K562 (cell line): ENCODE measurements around the gene SYNGR4. TPM values are rescaled to one million over a fixed set of nuclear protein-coding genes. Genes with fewer than 3 reads are reported as not detected.

Source experiments
- ATAC-seq: fragments of 200-7000 bp; cut with Tn5 transposase; 3 replicates; pipeline ENCODE4 v1.9.1; 2020; ENCODE audit warnings: moderate library complexity
- BruUV-seq: library from RNA; stranded (reverse); fragments of 400-500 nt; replicated peaks from 2 replicates; lab custom pipeline; 2021; lab: Mats Ljungman, UMichigan
- CTCF ChIA-PET: fragments of 300-600 bp; formaldehyde crosslinking; extraction: SDS; loops from one replicate; lab custom pipeline; 2021; ENCODE audit warnings: low intra/inter-chr PET ratio; lab: Yijun Ruan, JAX
- POLR2A ChIA-PET: fragments of 300-600, 350-650 bp; sonication (Branson Sonifier 250); formaldehyde crosslinking; extraction: SDS; loops from one replicate; lab custom pipeline; 2021; ENCODE audit warnings: antibody characterized with exemption, inconsistent platforms; lab: Yijun Ruan, JAX
- DNase-seq, 4 experiments: peaks; one replicate each; pipeline versions ENCODE4 v3.0.0 to v3.0.0-alpha.2; 2011 to 2018; ENCODE audit warnings: low spot score in 3 of 4, mixed read lengths in 3 of 4; ENCODE audit errors: extremely low read depth in 1 of 4
- FAIRE-seq: peaks from 2 replicates; lab custom pipeline; 2011; peaks lifted over from hg19 to GRCh38; lab: Jason Lieb, UNC
- H2AFZ ChIP-seq: 2 replicates; pipeline ENCODE4 v1.6.0; 2011; ENCODE audit warnings: low read depth, low read length, control low read depth, inconsistent platforms
- H3K27ac ChIP-seq: fragments of 200-600 bp; 3 replicates; pipeline ENCODE4 v1.8.0; 2011; ENCODE audit warnings: low read depth, mild to moderate bottlenecking, control low read depth, inconsistent platforms, low read length, moderate library complexity, mixed read lengths; ENCODE audit errors: extremely low read depth
- H3K27me3 ChIP-seq, 2 experiments: fragments of 300-600 bp in 1 of 2; 2 replicates in 1 of 2; 3 replicates in 1 of 2; pipeline versions ENCODE4 v1.6.0 to v1.8.0; 2011; ENCODE audit warnings: inconsistent platforms in 2 of 2, low read length in 2 of 2, mild to moderate bottlenecking in 1 of 2, mixed read lengths in 1 of 2, moderate library complexity in 1 of 2; ENCODE audit not compliant: control insufficient read depth in 2 of 2, insufficient read depth in 2 of 2
- H3K36me3 ChIP-seq: fragments of 300-600 bp; 3 replicates; pipeline ENCODE4 v1.8.0; 2011; ENCODE audit warnings: mild to moderate bottlenecking, low read length, inconsistent platforms; ENCODE audit not compliant: control insufficient read depth, insufficient read depth
- H3K4me1 ChIP-seq, 2 experiments: fragments of 200-600 bp in 1 of 2; replicated peaks in 1 of 2; 2 replicates in 1 of 2; 3 replicates in 1 of 2; pipeline versions ENCODE4 v1.5.1 to v1.8.0; 2011; ENCODE audit warnings: inconsistent platforms in 2 of 2, low read length in 2 of 2, mild to moderate bottlenecking in 1 of 2, mixed read lengths in 1 of 2, moderate library complexity in 1 of 2; ENCODE audit not compliant: control insufficient read depth in 2 of 2, insufficient read depth in 2 of 2
- H3K4me2 ChIP-seq: 2 replicates; pipeline ENCODE4 v1.6.1; 2011; ENCODE audit warnings: low read length, control low read depth, inconsistent platforms, mixed read lengths; ENCODE audit not compliant: insufficient read depth
- H3K4me3 ChIP-seq: fragments of 200-600 bp; sonication (generic), shearing (Covaris generic); 2 replicates; pipeline ENCODE4 v1.5.1; 2016; ENCODE audit warnings: control low read depth, inconsistent platforms
- H3K79me2 ChIP-seq: fragments of 200-600 bp; 3 replicates; pipeline ENCODE4 v1.8.0; 2011; ENCODE audit warnings: low read length, inconsistent platforms; ENCODE audit not compliant: control insufficient read depth, insufficient read depth
- H3K9ac ChIP-seq, 2 experiments: 2 replicates each; pipeline versions ENCODE4 v1.6.0 to v1.6.1; 2011; ENCODE audit warnings: low read depth in 2 of 2, low read length in 2 of 2, control low read depth in 1 of 2, inconsistent platforms in 1 of 2, mild to moderate bottlenecking in 1 of 2, mixed read lengths in 1 of 2; ENCODE audit not compliant: insufficient read depth in 1 of 2
- H3K9me1 ChIP-seq: one replicate; pipeline ENCODE4 v1.6.0; 2011; ENCODE audit warnings: inconsistent platforms, mild to moderate bottlenecking, low read length, moderate library complexity; ENCODE audit not compliant: control insufficient read depth, insufficient read depth
- H3K9me3 ChIP-seq: replicated peaks from 2 replicates; pipeline ENCODE4 v1.5.1; 2011; ENCODE audit warnings: low read depth, low read length, inconsistent platforms; ENCODE audit not compliant: control insufficient read depth, insufficient read depth
- H4K20me1 ChIP-seq: replicated peaks from 2 replicates; pipeline ENCODE4 v1.6.1; 2011; ENCODE audit warnings: low read length, inconsistent platforms, mixed read lengths; ENCODE audit not compliant: control insufficient read depth, insufficient read depth
- HEY1 ChIP-seq: fragments of 250-450 bp; sonication (Bioruptor Pico); IDR thresholded peaks from 2 replicates; pipeline ENCODE4 v1.5.0; 2020; ENCODE audit warnings: mild to moderate bottlenecking, moderate library complexity, borderline replicate concordance
- HLTF ChIP-seq: fragments of 450-650 bp; IDR thresholded peaks from 2 replicates; pipeline ENCODE4 v1.6.1; 2016
- HNRNPH1 ChIP-seq: fragments of 200-400 bp; formaldehyde crosslinking; optimal IDR thresholded peaks from 2 replicates; pipeline ENCODE3; 2017; ENCODE audit warnings: low read depth, mild to moderate bottlenecking, low read length, moderate library complexity
- HNRNPUL1 ChIP-seq: fragments of 200-400 bp; formaldehyde crosslinking; IDR thresholded peaks from 2 replicates; pipeline ENCODE4 v1.6.1; 2017; ENCODE audit warnings: low read length
- NR1H2 ChIP-seq: sonication (generic); formaldehyde crosslinking; IDR thresholded peaks from 2 replicates; pipeline ENCODE4 v1.4.0; 2020; ENCODE audit warnings: mild to moderate bottlenecking, missing genetic modification reagents
- RNF2 ChIP-seq: sonication (generic); IDR thresholded peaks from 2 replicates; pipeline ENCODE4 v1.6.1; 2016
- SMARCA4 ChIP-seq: fragments of 450-650 bp; IDR thresholded peaks from 2 replicates; pipeline ENCODE4 v1.6.1; 2016
- SRSF1 ChIP-seq: fragments of 200-400 bp; formaldehyde crosslinking; IDR thresholded peaks from 2 replicates; pipeline ENCODE4 v1.6.1; 2017; ENCODE audit warnings: mild to moderate bottlenecking, low read depth, low read length, moderate library complexity
- TFE3 ChIP-seq: fragments of 450-650 bp; formaldehyde crosslinking; IDR thresholded peaks from 2 replicates; pipeline ENCODE4 v1.4.0; 2020; ENCODE audit warnings: mild to moderate bottlenecking, mixed read lengths
- ZNF174 ChIP-seq: fragments of 250-450 bp; sonication (Bioruptor Pico); IDR thresholded peaks from 2 replicates; pipeline ENCODE4 v1.4.0; 2020; ENCODE audit warnings: mild to moderate bottlenecking
- WGBS: fragments of 100-300 bp; shearing (Covaris generic); methylation state at CpG from one replicate; pipeline ENCODE4 v1.1.6; 2016; ENCODE audit warnings: low coverage, mixed read lengths; ENCODE audit not compliant: insufficient coverage; ENCODE audit errors: missing lambda C conversion rate; 5-methylcytosine and 5-hydroxymethylcytosine counted together
- in situ Hi-C: fragments of 300-500 bp; cut with MboI; formaldehyde crosslinking; loops from 4 replicates; pipeline ENCODE4 v1.15.0; 2018; ENCODE audit warnings: inconsistent platforms, mixed read lengths
- intact Hi-C: fragments of 100-400 bp; cut with micrococcal nuclease; formaldehyde crosslinking; loops from 2 replicates; pipeline ENCODE4 v1.14.2; 2022
- polyA plus RNA-seq, 8 experiments: library from polyadenylated mRNA; depleted of rRNA in 4 of 8; stranded (reverse) in 5 of 8; unstranded in 3 of 8; fragments of >200 nt; fragmentation: Nextera tagmentation in 2 of 8; fragmentation: Illumina TruSeq in 1 of 8; extraction: Ambion mirVana in 2 of 8; extraction: Trizol in 1 of 8; gene quantifications; 2 replicates each; pipeline versions ENCODE4 v1.2.1 to v1.2.3, GENCODE V29; 2011 to 2014; ENCODE audit warnings: inconsistent platforms in 1 of 8, missing spikeins in 1 of 8
- total RNA-seq, 7 experiments: library from RNA; depleted of rRNA in 6 of 7; stranded (reverse); fragments of >200 nt in 6 of 7; fragmentation: Illumina TruSeq in 2 of 7; extraction: Trizol in 2 of 7; gene quantifications; 2 replicates each; pipeline versions ENCODE4 v1.2.1 to v1.2.3, GENCODE V29; 2011 to 2021; ENCODE audit warnings: low replicate concordance in 1 of 7
- TF ChIP-seq, protein P1 (sequence below), 2 experiments: fragments of 450-650 bp; IDR thresholded peaks; 2 replicates each; pipeline ENCODE4 v1.6.1; 2016
- TF ChIP-seq, protein P2 (sequence below): sonication (generic); formaldehyde crosslinking; IDR thresholded peaks from 2 replicates; pipeline ENCODE4 v1.9.0; 2022; ENCODE audit warnings: mild to moderate bottlenecking, missing genetic modification reagents
- TF ChIP-seq, protein P3 (sequence below): fragments of 450-650 bp; formaldehyde crosslinking; IDR thresholded peaks from 2 replicates; pipeline ENCODE4 v1.4.0; 2020; ENCODE audit warnings: mild to moderate bottlenecking, moderate library complexity
- TF ChIP-seq, protein P4 (sequence below): IDR thresholded peaks from 2 replicates; pipeline ENCODE4 v1.6.1; 2012; ENCODE audit warnings: low read depth, low read length, improper control_type of control experiment, borderline replicate concordance

SYNGR4 gene
- total and polyA plus RNA-seq, 9 of the 15 experiments (the other 6 are each of a cell fraction or from before 2014, with no cell fraction given): 0.07 to 0.14 TPM; not detected in 7

GRCh38 chr19:48398102-48398374, 33.9 kb downstream of the SYNGR4 start (continued):
- 0 out of 2 replicates have a peak, but pooled peaks have one; percentile 10 for TF ChIP-seq HLTF
- TF ChIP-seq, protein P1, sequence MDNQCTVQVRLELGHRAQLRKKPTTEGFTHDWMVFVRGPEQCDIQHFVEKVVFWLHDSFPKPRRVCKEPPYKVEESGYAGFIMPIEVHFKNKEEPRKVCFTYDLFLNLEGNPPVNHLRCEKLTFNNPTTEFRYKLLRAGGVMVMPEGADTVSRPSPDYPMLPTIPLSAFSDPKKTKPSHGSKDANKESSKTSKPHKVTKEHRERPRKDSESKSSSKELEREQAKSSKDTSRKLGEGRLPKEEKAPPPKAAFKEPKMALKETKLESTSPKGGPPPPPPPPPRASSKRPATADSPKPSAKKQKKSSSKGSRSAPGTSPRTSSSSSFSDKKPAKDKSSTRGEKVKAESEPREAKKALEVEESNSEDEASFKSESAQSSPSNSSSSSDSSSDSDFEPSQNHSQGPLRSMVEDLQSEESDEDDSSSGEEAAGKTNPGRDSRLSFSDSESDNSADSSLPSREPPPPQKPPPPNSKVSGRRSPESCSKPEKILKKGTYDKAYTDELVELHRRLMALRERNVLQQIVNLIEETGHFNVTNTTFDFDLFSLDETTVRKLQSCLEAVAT (IDR thresholded peaks at IDR 0.05): peak in 1 of 2 experiments; percentile 1; a peak in 1 of 4 replicates

- intact Hi-C loops: loop anchor here (2.0 to 10.0 kb wide), 5 partner anchors 20 to 96 kb away; partner anchors contain the start of genes CYTH2, EMP3 and SYNGR4
- under 1% methylated on average over 64 of the region's 104 CpGs for WGBS
- peak overlapping the region; percentile 100 for H3K4me2 ChIP-seq
- peak overlapping the region; percentile 82 for H2AFZ ChIP-seq
- H3K9ac ChIP-seq: peak overlapping the region; percentile 80 to 96
- BruUV-seq: no TSS peak
- DNase-seq: peak; percentile 94 to 98 (median 96)
- H3K36me3 ChIP-seq: peaks cover 4% of the 10 kb centered on the region; the same call in 2 of the 3 replicates
- peak overlapping the region; percentile 85 for H3K27ac ChIP-seq
- peaks cover 44% of the 10 kb centered on the region for H3K79me2 ChIP-seq
- ChIA-PET POLR2A (interaction anchor here (0.6 to 1.0 kb wide), 4 partner anchors 8 to 36 kb away, joined by 3 to 5 read pairs (median 4); no protein-coding TSS in a partner anchor), CTCF (no interaction called here)
- H3K9me3 ChIP-seq: no peaks in the 10 kb centered on the region
- peaks cover 10% of the 10 kb centered on the region for H4K20me1 ChIP-seq
- in situ Hi-C loops: no loop called here
- no peaks in the 10 kb centered on the region for H3K9me1 ChIP-seq
- ATAC-seq: peak; percentile 89
- H3K4me3 ChIP-seq: peak overlapping the region; percentile 75
- peaks cover 41 to 68% of the 10 kb centered on the region in 2 experiments for H3K4me1 ChIP-seq
- FAIRE-seq: peak; percentile 86
- no peaks in the 10 kb centered on the region for H3K27me3 ChIP-seq
- no peak for TF ChIP-seq RNF2
- no peak for TF ChIP-seq ZNF174 (CRISPR knock-in tag)
- no peak for TF ChIP-seq TFE3 (CRISPR knock-in tag)
- TF ChIP-seq, protein P2, sequence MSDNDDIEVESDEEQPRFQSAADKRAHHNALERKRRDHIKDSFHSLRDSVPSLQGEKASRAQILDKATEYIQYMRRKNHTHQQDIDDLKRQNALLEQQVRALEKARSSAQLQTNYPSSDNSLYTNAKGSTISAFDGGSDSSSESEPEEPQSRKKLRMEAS (CRISPR knock-in tag): peak; percentile 97
- TF ChIP-seq, protein P3, sequence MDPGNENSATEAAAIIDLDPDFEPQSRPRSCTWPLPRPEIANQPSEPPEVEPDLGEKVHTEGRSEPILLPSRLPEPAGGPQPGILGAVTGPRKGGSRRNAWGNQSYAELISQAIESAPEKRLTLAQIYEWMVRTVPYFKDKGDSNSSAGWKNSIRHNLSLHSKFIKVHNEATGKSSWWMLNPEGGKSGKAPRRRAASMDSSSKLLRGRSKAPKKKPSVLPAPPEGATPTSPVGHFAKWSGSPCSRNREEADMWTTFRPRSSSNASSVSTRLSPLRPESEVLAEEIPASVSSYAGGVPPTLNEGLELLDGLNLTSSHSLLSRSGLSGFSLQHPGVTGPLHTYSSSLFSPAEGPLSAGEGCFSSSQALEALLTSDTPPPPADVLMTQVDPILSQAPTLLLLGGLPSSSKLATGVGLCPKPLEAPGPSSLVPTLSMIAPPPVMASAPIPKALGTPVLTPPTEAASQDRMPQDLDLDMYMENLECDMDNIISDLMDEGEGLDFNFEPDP: no peak
- no peak for TF ChIP-seq SMARCA4
- TF ChIP-seq HNRNPH1: no peak
- TF ChIP-seq SRSF1: no peak
- TF ChIP-seq, protein P4, sequence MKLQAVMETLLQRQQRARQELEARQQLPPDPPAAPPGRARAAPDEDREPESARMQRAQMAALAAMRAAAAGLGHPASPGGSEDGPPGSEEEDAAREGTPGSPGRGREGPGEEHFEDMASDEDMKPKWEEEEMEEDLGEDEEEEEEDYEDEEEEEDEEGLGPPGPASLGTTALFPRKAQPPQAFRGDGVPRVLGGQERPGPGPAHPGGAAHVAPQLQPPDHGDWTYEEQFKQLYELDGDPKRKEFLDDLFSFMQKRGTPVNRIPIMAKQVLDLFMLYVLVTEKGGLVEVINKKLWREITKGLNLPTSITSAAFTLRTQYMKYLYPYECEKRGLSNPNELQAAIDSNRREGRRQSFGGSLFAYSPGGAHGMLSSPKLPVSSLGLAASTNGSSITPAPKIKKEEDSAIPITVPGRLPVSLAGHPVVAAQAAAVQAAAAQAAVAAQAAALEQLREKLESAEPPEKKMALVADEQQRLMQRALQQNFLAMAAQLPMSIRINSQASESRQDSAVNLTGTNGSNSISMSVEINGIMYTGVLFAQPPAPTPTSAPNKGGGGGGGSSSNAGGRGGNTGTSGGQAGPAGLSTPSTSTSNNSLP: no peak
- TF ChIP-seq NR1H2 (CRISPR knock-in tag): no peak
- no peak for TF ChIP-seq HEY1 (CRISPR knock-in tag)
- no peak for TF ChIP-seq HNRNPUL1
Measured at GRCh38 chr19:48398375-48399235, 34.4 kb downstream of the SYNGR4 start.
